K562 (cell line): ENCODE data around the gene MAST1. TPM values are rescaled to one million over a fixed set of nuclear protein-coding genes. Genes with fewer than 3 reads are reported as not detected.

Experiments
- BCLAF1 ChIP-seq, 2 experiments: fragments of 450-650 bp in 1 of 2; IDR thresholded peaks; 2 replicates each; pipeline ENCODE4 v1.6.1; 2011 to 2017; ENCODE audit warnings: low read depth in 2 of 2, antibody characterized with exemption in 1 of 2, borderline replicate concordance in 1 of 2, low read length in 1 of 2, mild to moderate bottlenecking in 1 of 2, mixed read lengths in 1 of 2; ENCODE audit not compliant: control insufficient read depth in 1 of 2
- BRF2 ChIP-seq: IDR thresholded peaks from 3 replicates; pipeline ENCODE4 v1.6.1; 2011; ENCODE audit warnings: borderline replicate concordance, mild to moderate bottlenecking; ENCODE audit not compliant: insufficient read length, insufficient read depth
- HMGXB4 ChIP-seq: sonication (generic); formaldehyde crosslinking; IDR thresholded peaks from 2 replicates; pipeline ENCODE4 v1.8.1; 2023; ENCODE audit warnings: mild to moderate bottlenecking, missing genetic modification reagents
- ZNF707 ChIP-seq: fragments of 250-450 bp; sonication (Bioruptor Pico); conservative IDR thresholded peaks from 2 replicates; pipeline ENCODE4 v1.8.0; 2022; ENCODE audit warnings: inconsistent platforms, mild to moderate bottlenecking, moderate library complexity
- polyA plus RNA-seq, 8 experiments: library from polyadenylated mRNA; depleted of rRNA in 4 of 8; stranded (reverse) in 5 of 8; unstranded in 3 of 8; fragments of >200 nt; fragmentation: Nextera tagmentation in 2 of 8; fragmentation: Illumina TruSeq in 1 of 8; extraction: Ambion mirVana in 2 of 8; extraction: Trizol in 1 of 8; gene quantifications; 2 replicates each; pipeline versions ENCODE4 v1.2.1 to v1.2.3, GENCODE V29; 2011 to 2014; ENCODE audit warnings: inconsistent platforms in 1 of 8, missing spikeins in 1 of 8
- total RNA-seq, 7 experiments: library from RNA; depleted of rRNA in 6 of 7; stranded (reverse); fragments of >200 nt in 6 of 7; fragmentation: Illumina TruSeq in 2 of 7; extraction: Trizol in 2 of 7; gene quantifications; 2 replicates each; pipeline versions ENCODE4 v1.2.1 to v1.2.3, GENCODE V29; 2011 to 2021; ENCODE audit warnings: low replicate concordance in 1 of 7
- TF ChIP-seq, protein P1 (sequence below): fragments of 250-450 bp; sonication (Bioruptor Pico); IDR thresholded peaks from 2 replicates; pipeline ENCODE4 v1.9.0; 2021; ENCODE audit warnings: mild to moderate bottlenecking, inconsistent platforms

MAST1 gene
- total and polyA plus RNA-seq, 9 of the 15 experiments (the other 6 are each of a cell fraction or from before 2014, with no cell fraction given), result 0.48 to 10.3 (median 3.9) TPM

DNA sequence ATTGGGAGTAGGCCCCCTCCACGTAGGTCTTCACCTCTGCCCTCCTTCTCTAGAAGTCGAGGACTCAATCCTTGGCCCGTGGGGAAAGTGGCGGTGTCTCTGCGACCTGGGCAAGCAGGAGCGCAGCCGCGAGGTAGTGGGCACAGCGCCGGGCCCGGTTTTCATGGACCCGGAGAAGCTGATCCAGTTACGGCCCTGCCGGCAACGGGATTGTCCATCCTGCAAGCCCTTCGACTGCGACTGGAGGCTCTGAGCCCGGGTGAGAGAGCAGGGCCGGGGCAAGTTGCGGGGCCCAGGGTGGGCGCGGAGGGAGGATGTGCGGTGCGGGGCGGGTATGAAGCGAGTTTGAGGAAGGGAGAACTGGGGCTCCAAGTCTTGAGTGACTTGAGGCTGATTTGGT lies 34.3 kb upstream of the MAST1 start (continued):
- TF ChIP-seq BCLAF1 (IDR thresholded peaks at IDR 0.05; ENCODE audit: borderline replicate concordance in 1 of 2, control insufficient read depth in 1 of 2, low read depth in 2 of 2, low read length in 1 of 2) (no peak), HMGXB4 (CRISPR knock-in tag) (no peak), BRF2 (no peak), ZNF707 (no peak)
- TF ChIP-seq, protein P1, sequence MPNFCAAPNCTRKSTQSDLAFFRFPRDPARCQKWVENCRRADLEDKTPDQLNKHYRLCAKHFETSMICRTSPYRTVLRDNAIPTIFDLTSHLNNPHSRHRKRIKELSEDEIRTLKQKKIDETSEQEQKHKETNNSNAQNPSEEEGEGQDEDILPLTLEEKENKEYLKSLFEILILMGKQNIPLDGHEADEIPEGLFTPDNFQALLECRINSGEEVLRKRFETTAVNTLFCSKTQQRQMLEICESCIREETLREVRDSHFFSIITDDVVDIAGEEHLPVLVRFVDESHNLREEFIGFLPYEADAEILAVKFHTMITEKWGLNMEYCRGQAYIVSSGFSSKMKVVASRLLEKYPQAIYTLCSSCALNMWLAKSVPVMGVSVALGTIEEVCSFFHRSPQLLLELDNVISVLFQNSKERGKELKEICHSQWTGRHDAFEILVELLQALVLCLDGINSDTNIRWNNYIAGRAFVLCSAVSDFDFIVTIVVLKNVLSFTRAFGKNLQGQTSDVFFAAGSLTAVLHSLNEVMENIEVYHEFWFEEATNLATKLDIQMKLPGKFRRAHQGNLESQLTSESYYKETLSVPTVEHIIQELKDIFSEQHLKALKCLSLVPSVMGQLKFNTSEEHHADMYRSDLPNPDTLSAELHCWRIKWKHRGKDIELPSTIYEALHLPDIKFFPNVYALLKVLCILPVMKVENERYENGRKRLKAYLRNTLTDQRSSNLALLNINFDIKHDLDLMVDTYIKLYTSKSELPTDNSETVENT (CRISPR knock-in tag), result no peak
